Adrenal gland (tissue), 5 donors: ENCODE data around the gene MMAB.

Experiments used
- CTCF ChIP-seq, 6 experiments: fragments of 450-650 bp in 4 of 6; fragments of 200-600 bp in 2 of 6; sonication (generic) in 1 of 6; IDR thresholded peaks; 1 replicate in 5 of 6; 2 replicates in 1 of 6; pipeline versions ENCODE4 v1.5.1 to v1.8.0; 2016 to 2021; ENCODE audit warnings: antibody characterized with exemption in 6 of 6, mild to moderate bottlenecking in 2 of 6, moderate library complexity in 1 of 6
- POLR2A ChIP-seq, 2 donors: fragments of 450-650 bp; IDR thresholded peaks; one replicate each; pipeline ENCODE4 v1.6.1; 2017; ENCODE audit warnings: antibody characterized with exemption in 2 of 2, mild to moderate bottlenecking in 2 of 2, moderate library complexity in 1 of 2
- donor health status: DM: no; HTN: no; CAD: no.

DNA sequence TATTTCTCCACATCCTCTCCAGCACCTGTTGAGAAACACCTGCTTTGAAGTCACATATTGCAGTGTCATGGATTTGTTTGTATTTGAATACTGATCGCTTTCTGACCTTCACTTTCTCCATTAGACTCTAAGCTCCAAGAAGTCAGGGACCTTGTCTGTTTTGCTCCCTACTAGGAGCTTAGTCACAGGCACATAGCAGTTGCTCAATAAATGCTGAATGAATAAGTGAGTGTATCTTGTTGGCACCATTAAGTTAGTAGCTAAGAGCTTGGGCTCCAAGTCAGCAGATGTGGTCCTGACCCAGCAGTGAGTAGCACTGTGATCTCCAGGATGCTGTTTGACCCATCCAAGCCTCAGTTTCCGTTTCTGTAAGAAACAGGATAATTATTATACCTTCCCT, 10.4 kb upstream of the MMAB start:
- TF ChIP-seq CTCF (IDR thresholded peaks at IDR 0.05) (no peak), POLR2A (IDR thresholded peaks at IDR 0.05) (no peak)
